NCI-H2227 (cell line): Measurements from ENCODE around the gene LRRC3C.
"Not testable (repeated sequence)": the region's sequence is repeated elsewhere in the genome, so short reads cannot be mapped to it uniquely, and the experiment has no call there.

ENCODE experiments used
- DNase-seq: peaks from one replicate; lab custom pipeline; 2025; ENCODE audit not compliant: unreplicated experiment; lab: John Stamatoyannopoulos, UW

Gene LRRC3C

DNA sequence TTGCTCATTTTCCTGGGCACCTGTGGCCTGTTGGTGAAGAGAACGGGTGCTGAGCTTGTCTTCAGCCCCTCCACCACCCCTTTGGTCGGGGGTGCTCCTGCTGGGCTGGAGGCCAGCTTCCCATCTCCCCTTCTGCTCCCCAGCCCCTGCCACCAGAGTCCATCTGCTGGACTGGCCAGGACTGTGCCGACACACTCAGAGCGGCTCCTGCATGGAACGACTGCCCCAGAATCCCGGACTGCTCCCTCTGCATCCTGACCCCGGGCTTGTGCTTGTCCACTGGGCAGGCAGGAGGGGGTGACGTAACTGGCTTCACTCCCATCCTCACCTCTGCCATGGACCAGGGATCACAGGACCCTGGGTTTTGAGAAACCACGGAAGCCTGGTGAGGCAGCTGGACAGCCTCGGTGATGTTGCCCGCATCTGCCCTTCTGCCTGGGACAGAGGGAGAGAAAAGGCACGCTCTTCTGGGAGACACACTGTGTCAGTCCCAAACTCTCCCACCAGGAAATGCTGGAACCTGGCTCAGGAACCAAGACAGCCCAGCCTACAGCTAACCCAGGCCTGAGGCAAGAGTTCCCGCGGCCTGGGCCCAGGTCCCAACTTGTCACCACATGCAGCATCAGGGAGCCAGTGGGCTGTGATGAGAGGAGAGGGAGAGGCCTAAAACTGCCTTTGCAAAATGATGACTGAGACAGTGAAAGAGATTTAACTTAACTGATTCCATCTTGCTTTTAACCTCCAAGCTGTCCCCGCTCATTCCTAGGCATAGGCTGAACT is 19.2 kb downstream of the LRRC3C start:
- no peak for DNase-seq

GRCh38 chr17:39948489-39948828 is 20.9 kb downstream of the LRRC3C start:
- DNase-seq, result not testable (repeated sequence)

GRCh38 chr17:39949028-39949427 is 21.5 kb downstream of the LRRC3C start:
- no peak for DNase-seq

DNA sequence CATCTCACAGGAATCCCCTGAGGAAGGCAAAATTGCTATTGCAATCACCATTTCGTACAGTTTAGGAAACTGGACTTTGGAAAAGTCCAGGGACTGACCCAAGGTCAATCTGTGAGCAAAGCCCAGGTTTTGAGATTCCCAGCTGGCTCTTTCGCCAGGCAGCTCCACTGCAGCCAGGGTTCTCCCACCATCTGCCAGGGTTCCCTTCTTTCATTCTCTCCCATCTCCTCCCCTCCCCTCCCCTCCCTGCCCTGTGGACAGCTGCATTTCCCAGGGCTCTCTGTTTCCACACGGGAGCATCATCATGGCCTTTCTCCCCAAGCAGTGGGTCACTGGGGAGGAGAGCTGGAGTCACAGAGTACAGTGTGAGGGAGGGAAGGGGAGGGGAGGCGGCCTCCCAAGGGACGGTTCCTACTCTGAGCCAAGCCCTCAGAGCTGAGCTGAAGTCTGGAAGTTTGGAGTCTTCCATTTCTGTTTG is 23.4 kb downstream of the LRRC3C start:
- no peak for DNase-seq

GRCh38 chr17:39951924-39952679 is 24.6 kb downstream of the LRRC3C start:
- DNase-seq, result no peak

DNA sequence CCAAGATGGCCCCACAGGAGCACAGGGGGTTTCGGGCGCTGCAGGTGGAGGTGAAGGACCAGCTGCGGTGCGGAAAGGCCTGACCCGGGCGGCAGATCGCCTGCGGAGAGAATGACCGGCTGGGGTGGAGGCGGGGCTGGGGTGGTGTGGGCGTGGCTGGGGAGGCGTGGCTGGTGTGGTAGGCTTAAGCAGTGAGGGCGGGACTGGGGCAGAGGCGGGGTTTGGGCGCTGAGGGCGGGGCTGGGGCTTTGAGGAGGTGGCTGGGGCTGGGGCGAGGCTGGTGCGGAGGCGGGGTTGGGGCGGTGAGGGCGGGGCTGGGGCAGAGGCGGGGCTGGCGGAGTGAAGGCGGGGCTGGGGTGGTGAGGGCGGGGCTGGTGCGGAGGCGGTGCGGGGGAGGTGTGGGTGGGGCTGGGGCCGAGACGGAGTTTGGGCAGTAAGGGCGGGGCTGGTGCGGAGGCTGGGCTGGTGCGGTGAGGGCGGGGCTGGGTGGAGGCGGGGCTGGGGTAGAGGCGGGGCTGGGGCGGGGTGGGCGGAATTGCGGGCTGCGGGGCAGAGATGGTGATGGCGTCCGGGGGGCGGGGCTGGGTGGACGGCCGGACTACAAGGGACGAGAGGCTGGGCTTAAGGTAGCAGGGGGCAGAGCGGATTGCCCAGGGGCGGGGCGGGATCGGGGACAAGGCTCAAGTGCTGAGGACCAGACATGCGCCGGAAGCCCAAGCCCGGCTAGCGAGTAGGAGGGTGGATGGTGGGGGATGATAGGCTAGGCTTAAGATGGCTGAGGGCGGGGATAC is 25.3 kb downstream of the LRRC3C start:
- peak; percentile 98 for DNase-seq

- no peak for DNase-seq
These were observed 25.9 kb downstream of the LRRC3C start for GRCh38 chr17:39953471-39953888.

GRCh38 chr17:39954876-39955275 is 27.3 kb downstream of the LRRC3C start:
- DNase-seq, result no peak

- no peak for DNase-seq
These were observed 28.2 kb downstream of the LRRC3C start for GRCh38 chr17:39955726-39956225.

DNA sequence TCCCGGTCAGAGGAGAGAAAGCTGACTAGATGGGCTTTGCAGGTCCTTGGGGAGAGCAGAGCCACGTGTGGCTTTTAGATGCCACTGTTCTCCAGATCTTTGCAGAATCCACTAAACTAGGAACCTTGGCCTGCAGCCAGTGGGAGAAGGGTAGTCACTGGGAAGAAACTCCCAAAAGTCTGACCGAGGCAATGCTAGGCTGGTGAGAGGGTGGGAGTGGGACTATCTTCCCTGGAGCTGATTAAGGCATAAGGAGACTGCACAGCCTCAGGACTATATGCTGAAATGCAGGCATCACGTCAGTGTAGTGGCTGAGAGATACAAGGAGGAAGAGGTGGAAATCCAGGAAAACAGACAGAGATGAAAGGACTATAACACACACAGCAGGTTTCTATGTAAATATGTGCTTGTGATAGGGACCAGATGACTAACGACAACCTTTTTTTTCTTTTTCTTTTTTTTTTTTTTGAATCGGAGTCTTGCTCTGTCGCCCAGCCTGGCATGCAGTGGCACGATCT is 33.1 kb downstream of the LRRC3C start:
- no peak for DNase-seq

- DNase-seq, result no peak
These were observed 35.2 kb downstream of the LRRC3C start, which contains the start of gene GSDMA for GRCh38 chr17:39962642-39963220. GSDMA (plus strand) TSS chr17:39963004; CDS start chr17:39965688, 2,684 bp downstream.

DNA sequence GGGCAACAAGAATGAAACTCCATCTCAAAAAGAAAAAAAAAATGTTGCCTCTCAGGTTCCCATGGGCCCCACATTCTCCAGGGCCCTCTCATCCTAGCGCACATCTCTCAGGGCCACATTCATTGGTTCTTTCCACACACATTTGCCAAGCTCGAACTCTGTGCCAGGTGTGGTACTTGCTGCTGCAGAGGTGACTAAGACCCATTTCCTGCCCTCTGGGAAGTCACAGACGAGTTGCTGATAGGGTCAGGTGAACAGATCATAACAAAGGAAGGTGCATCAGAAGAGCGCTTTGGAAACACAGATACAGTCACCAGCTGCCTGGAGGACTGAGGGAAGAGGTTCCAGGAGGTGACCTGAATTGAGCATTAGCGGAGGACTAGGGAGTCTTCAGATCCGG is 36.3 kb downstream of the LRRC3C start:
- DNase-seq, result no peak

DNA sequence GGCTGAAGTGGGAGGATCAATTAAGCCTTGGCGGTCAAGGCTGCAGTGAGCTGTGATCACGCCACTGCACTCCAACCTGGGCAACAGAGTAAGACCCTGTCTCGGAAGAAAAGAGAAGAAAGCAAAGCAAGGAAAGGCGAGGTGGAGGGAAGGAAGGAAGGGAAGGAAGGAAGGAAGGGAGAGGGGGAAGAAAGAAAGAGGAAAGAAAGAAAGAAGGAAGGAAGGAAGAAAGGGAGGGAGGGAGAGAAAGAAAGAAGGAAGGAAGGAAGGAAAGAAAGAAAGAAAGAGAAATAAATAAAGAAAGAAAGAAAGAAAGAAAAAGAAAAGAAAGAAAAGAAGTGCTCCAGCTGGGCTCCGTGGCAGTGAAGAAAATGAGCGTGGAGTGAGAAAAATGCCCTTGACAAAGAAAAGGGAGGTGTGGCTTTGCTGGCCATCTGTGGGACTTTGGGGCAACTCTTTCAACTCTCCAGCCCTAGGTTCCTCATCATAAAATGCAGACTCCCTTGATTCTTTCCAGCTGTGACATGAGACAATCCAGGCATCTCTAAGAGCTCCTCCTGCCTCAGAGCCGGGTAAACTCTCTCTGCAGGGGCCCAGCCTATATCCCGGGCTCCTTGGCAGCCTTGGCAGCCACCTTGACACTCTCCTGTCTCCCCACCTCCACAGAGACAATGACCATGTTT is 37.6 kb downstream of the LRRC3C start:
- DNase-seq, result no peak

- DNase-seq, result no peak
These were observed 39.2 kb downstream of the LRRC3C start for GRCh38 chr17:39966771-39967170.

DNA sequence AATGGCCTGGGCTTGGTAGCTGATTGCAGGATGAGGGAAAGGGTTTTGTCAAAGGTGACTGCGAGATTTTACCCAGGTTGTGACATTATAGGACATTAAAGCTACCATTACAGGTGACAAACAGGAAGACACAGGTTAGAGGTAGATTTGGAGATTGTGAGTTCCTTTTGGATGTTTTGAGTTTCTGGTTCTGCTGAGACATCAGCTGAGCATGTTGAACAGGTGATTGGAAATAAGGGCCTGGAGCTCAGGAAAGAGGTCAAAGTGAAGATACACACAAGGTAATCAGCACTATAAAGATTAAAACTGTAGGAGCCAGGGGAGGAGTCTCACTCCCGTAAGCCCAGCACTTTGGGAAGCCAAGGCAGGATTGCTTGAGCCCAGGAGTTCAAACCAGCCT is 41.2 kb downstream of the LRRC3C start:
- no peak for DNase-seq

DNA sequence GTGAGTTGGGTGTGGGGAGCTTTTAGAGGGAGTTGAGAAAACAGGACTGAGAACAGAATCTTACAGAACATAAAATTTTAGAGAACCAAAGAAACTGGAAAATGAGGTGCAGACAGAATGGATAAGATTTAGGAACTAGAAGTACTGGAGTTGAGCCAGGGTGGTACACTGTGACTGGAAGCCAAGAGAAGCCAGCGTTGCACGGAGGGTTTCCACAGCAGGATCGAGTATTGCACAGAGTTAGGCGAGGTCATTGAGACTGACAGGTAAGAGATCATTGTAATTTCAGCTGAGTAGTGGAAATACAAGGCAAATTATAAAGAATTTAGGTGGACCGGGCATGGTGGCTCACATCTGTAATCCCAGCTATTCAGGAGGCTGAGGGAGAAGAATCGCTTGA is 41.8 kb downstream of the LRRC3C start:
- no peak for DNase-seq

DNA sequence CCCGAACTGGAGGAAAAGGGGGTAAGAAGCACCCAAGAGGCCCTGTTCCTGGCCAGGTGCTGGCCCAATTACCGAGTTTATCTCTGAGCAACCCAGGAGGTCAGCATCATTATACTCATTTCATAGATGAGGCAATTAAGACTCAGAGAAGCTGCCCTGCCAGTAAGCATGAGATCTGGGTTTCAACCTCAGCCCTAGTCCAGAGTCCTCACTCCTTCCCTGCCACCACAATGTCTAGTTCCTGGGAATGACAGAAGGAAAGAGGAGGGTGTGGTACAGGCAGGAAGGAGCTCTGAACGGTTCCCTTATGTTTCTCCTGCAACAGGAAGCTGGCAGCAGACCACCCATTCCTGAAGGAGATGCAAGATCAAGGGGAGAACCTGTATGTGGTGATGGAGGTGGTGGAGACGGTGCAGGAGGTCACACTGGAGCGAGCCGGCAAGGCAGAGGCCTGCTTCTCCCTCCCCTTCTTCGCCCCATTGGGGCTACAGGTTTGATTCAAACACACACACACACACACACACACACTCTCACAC is 42.7 kb downstream of the LRRC3C start:
- DNase-seq, result no peak

GRCh38 chr17:39971076-39971603 is 43.6 kb downstream of the LRRC3C start:
- no peak for DNase-seq

DNA sequence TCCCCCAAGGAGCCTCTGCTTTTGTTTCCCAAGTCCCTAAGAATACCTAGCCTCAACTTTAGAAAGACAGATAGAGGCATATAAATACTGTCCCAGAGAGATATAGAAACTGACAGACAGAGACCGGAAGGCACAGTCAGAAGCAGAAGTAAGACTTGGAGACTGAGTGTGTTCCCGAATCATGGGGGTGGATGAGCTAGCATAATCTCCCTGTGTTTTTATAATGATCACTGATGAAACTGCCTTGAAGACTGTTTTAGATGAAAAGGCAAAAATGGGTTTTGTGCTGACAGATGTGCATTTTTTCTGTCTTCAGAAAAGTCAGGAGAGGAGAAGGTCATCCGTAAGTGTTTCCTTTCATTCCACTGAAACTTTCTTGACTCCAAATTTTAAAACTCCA is 44.7 kb downstream of the LRRC3C start:
- no peak for DNase-seq

GRCh38 chr17:39973496-39973895 is 46.0 kb downstream of the LRRC3C start:
- no peak for DNase-seq
